HEK293 (cell line): ENCODE data around the gene TNNI3.
A peak's percentile ranks its signal among the peaks of the same experiment; 100 is the strongest.

Source experiments
- ATF2 ChIP-seq: fragments of 450-650 bp; formaldehyde crosslinking; IDR thresholded peaks from 2 replicates; pipeline ENCODE4 v1.5.1; 2016; ENCODE audit warnings: missing biosample characterization, missing genetic modification characterization, low read depth
- BCL11B ChIP-seq: fragments of 450-650 bp; formaldehyde crosslinking; IDR thresholded peaks from 2 replicates; pipeline ENCODE4 v1.5.1; 2016; ENCODE audit warnings: low read depth, missing biosample characterization, missing genetic modification characterization
- GLIS1 ChIP-seq: fragments of 450-650 bp; formaldehyde crosslinking; IDR thresholded peaks from 2 replicates; pipeline ENCODE4 v1.5.1; 2016; ENCODE audit warnings: missing biosample characterization, missing genetic modification characterization
- GLIS2 ChIP-seq: fragments of 450-650 bp; formaldehyde crosslinking; IDR thresholded peaks from 2 replicates; pipeline ENCODE4 v1.5.1; 2016; ENCODE audit warnings: missing biosample characterization, missing genetic modification characterization
- PATZ1 ChIP-seq: fragments of 450-650 bp; formaldehyde crosslinking; IDR thresholded peaks from 2 replicates; pipeline ENCODE4 v1.5.1; 2016; ENCODE audit warnings: missing biosample characterization, missing genetic modification characterization
- TCF7L2 ChIP-seq: IDR thresholded peaks from 2 replicates; pipeline ENCODE4 v1.6.1; 2011; ENCODE audit warnings: low read depth, mild to moderate bottlenecking, inconsistent platforms, low read length, moderate library complexity, borderline replicate concordance
- YY2 ChIP-seq: fragments of 450-650 bp; formaldehyde crosslinking; IDR thresholded peaks from 2 replicates; pipeline ENCODE4 v1.5.1; 2016; ENCODE audit warnings: missing biosample characterization, missing genetic modification characterization
- ZBTB7A ChIP-seq: fragments of 450-650 bp; formaldehyde crosslinking; IDR thresholded peaks from 2 replicates; pipeline ENCODE4 v1.5.1; 2016; ENCODE audit warnings: low read depth, missing biosample characterization, missing genetic modification characterization
- ZFP3 ChIP-seq: fragments of 450-650 bp; formaldehyde crosslinking; IDR thresholded peaks from 2 replicates; pipeline ENCODE4 v1.5.1; 2016; ENCODE audit warnings: low read depth, missing biosample characterization, missing genetic modification characterization
- ZNF324 ChIP-seq: fragments of 450-650 bp; formaldehyde crosslinking; IDR thresholded peaks from 2 replicates; pipeline ENCODE4 v1.5.1; 2016; ENCODE audit warnings: missing biosample characterization, missing genetic modification characterization
- ZNF362 ChIP-seq: fragments of 450-650 bp; formaldehyde crosslinking; IDR thresholded peaks from 2 replicates; pipeline ENCODE4 v1.5.1; 2016; ENCODE audit warnings: missing biosample characterization, missing genetic modification characterization
- ZNF394 ChIP-seq: fragments of 450-650 bp; formaldehyde crosslinking; IDR thresholded peaks from 2 replicates; pipeline ENCODE4 v1.5.1; 2016; ENCODE audit warnings: missing biosample characterization, missing genetic modification characterization, mild to moderate bottlenecking, moderate library complexity, borderline replicate concordance
- ZNF549 ChIP-seq: fragments of 450-650 bp; IDR thresholded peaks from 2 replicates; pipeline ENCODE4 v1.5.1; 2018; ENCODE audit warnings: missing biosample characterization, missing genetic modification characterization, mild to moderate bottlenecking, inconsistent platforms, moderate library complexity
- ZNF561 ChIP-seq: fragments of 450-650 bp; IDR thresholded peaks from 2 replicates; pipeline ENCODE4 v1.5.1; 2018; ENCODE audit warnings: missing biosample characterization, missing genetic modification characterization, borderline replicate concordance
- ZNF571 ChIP-seq: fragments of 450-650 bp; formaldehyde crosslinking; IDR thresholded peaks from 2 replicates; pipeline ENCODE4 v1.5.0; 2017; ENCODE audit warnings: missing biosample characterization, missing genetic modification characterization
- ZNF623 ChIP-seq: fragments of 450-650 bp; formaldehyde crosslinking; IDR thresholded peaks from 2 replicates; pipeline ENCODE4 v1.5.1; 2016; ENCODE audit warnings: missing biosample characterization, missing genetic modification characterization
- ZNF777 ChIP-seq: fragments of 450-650 bp; formaldehyde crosslinking; IDR thresholded peaks from 2 replicates; pipeline ENCODE4 v1.5.1; 2017; ENCODE audit warnings: missing biosample characterization, missing genetic modification characterization, borderline replicate concordance
- ZSCAN30 ChIP-seq: fragments of 450-650 bp; IDR thresholded peaks from 2 replicates; pipeline ENCODE4 v1.5.1; 2018; ENCODE audit warnings: missing biosample characterization, mild to moderate bottlenecking, missing genetic modification characterization, moderate library complexity
- TF ChIP-seq, protein P1 (sequence below): fragments of 450-650 bp; IDR thresholded peaks from 2 replicates; pipeline ENCODE4 v1.5.1; 2018; ENCODE audit warnings: missing biosample characterization, mild to moderate bottlenecking, missing genetic modification characterization
- TF ChIP-seq, protein P2 (sequence below): fragments of 450-650 bp; formaldehyde crosslinking; IDR thresholded peaks from 2 replicates; pipeline ENCODE4; 2016; ENCODE audit warnings: missing biosample characterization, missing genetic modification characterization
- TF ChIP-seq, protein P3 (sequence below): fragments of 450-650 bp; formaldehyde crosslinking; IDR thresholded peaks from 2 replicates; pipeline ENCODE4 v1.5.1; 2016; ENCODE audit warnings: missing biosample characterization, missing genetic modification characterization
- TF ChIP-seq, protein P4 (sequence below): fragments of 450-650 bp; formaldehyde crosslinking; IDR thresholded peaks from 2 replicates; pipeline ENCODE4 v1.5.0; 2017; ENCODE audit warnings: missing biosample characterization, missing genetic modification characterization, borderline replicate concordance
- TF ChIP-seq, protein P5 (sequence below): fragments of 450-650 bp; formaldehyde crosslinking; IDR thresholded peaks from 2 replicates; pipeline ENCODE4 v1.5.1; 2017; ENCODE audit warnings: missing biosample characterization, missing genetic modification characterization

Gene TNNI3

DNA sequence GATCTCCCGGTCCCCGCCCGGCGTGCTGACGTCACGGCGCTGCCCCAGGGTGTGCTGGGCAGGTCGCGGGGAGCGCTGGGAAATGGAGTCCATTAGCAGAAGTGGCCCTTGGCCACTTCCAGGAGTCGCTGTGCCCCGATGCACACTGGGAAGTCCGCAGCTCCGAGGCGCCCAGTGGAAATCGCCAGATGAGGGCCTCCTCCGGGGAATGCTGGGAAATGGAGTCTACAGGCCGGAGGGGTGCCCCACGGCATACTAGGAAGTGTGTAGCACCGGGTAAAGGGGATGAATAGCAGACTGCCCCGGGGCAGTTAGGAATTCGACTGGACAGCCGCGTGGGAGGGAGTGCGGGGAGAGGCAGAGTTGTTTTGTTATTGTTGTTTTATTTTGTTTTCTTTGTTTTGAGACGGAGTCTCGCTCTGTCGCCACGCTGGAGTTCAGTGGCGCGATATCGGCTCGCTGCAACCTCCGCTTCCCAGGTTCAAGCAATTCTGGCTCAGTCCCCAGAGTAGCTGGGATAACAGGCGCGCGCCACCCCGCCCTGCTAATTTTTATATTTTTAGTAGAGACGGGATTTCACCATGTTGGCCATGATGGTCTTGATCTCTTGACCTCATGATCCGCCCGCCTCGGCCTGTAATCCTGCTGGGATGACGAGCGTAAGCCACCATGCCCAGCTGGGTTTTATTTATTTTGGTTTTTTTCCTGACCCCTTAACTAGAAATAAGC lies 39.7 kb downstream of the TNNI3 start (continued):
- no peak for TF ChIP-seq TCF7L2
- TF ChIP-seq ZNF777 (tag by site-specific recombination), result no peak
- peak; percentile 84; the same call in 1 of the 2 replicates for TF ChIP-seq ZNF394 (tag by site-specific recombination)
- TF ChIP-seq ZBTB7A (tag by site-specific recombination), result no peak
- no peak; the same call in 1 of the 2 replicates for TF ChIP-seq ZNF324 (tag by site-specific recombination)
- peak; percentile 61 for TF ChIP-seq YY2 (tag by site-specific recombination)
- no peak for TF ChIP-seq ZNF362 (tag by site-specific recombination)
- TF ChIP-seq, protein P1, sequence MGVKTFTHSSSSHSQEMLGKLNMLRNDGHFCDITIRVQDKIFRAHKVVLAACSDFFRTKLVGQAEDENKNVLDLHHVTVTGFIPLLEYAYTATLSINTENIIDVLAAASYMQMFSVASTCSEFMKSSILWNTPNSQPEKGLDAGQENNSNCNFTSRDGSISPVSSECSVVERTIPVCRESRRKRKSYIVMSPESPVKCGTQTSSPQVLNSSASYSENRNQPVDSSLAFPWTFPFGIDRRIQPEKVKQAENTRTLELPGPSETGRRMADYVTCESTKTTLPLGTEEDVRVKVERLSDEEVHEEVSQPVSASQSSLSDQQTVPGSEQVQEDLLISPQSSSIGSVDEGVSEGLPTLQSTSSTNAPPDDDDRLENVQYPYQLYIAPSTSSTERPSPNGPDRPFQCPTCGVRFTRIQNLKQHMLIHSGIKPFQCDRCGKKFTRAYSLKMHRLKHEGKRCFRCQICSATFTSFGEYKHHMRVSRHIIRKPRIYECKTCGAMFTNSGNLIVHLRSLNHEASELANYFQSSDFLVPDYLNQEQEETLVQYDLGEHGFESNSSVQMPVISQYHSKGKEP, result no peak
- TF ChIP-seq ZNF623 (tag by site-specific recombination), result no peak
- TF ChIP-seq ZNF571 (tag by site-specific recombination), result no peak
- no peak for TF ChIP-seq ZFP3
- TF ChIP-seq BCL11B, result peak; percentile 77
- TF ChIP-seq, protein P2, sequence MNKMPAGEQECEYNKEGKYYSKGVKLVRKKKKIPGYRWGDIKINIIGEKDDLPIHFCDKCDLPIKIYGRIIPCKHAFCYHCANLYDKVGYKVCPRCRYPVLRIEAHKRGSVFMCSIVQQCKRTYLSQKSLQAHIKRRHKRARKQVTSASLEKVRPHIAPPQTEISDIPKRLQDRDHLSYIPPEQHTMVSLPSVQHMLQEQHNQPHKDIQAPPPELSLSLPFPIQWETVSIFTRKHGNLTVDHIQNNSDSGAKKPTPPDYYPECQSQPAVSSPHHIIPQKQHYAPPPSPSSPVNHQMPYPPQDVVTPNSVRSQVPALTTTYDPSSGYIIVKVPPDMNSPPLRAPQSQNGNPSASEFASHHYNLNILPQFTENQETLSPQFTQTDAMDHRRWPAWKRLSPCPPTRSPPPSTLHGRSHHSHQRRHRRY (tag by site-specific recombination), result no peak
- no peak for TF ChIP-seq ZNF549 (tag by site-specific recombination)
- TF ChIP-seq, protein P3, sequence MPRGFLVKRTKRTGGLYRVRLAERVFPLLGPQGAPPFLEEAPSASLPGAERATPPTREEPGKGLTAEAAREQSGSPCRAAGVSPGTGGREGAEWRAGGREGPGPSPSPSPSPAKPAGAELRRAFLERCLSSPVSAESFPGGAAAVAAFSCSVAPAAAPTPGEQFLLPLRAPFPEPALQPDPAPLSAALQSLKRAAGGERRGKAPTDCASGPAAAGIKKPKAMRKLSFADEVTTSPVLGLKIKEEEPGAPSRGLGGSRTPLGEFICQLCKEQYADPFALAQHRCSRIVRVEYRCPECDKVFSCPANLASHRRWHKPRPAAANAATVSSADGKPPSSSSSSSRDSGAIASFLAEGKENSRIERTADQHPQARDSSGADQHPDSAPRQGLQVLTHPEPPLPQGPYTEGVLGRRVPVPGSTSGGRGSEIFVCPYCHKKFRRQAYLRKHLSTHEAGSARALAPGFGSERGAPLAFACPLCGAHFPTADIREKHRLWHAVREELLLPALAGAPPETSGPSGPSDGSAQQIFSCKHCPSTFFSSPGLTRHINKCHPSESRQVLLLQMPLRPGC, result 0 out of 2 replicates have a peak, but pooled peaks have one; percentile 30
- TF ChIP-seq ATF2 (tag by site-specific recombination), result peak; percentile 41; the same call in 1 of the 2 replicates
- TF ChIP-seq ZSCAN30 (tag by site-specific recombination), result no peak
- TF ChIP-seq, protein P4, sequence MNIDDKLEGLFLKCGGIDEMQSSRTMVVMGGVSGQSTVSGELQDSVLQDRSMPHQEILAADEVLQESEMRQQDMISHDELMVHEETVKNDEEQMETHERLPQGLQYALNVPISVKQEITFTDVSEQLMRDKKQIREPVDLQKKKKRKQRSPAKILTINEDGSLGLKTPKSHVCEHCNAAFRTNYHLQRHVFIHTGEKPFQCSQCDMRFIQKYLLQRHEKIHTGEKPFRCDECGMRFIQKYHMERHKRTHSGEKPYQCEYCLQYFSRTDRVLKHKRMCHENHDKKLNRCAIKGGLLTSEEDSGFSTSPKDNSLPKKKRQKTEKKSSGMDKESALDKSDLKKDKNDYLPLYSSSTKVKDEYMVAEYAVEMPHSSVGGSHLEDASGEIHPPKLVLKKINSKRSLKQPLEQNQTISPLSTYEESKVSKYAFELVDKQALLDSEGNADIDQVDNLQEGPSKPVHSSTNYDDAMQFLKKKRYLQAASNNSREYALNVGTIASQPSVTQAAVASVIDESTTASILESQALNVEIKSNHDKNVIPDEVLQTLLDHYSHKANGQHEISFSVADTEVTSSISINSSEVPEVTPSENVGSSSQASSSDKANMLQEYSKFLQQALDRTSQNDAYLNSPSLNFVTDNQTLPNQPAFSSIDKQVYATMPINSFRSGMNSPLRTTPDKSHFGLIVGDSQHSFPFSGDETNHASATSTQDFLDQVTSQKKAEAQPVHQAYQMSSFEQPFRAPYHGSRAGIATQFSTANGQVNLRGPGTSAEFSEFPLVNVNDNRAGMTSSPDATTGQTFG (tag by site-specific recombination), result no peak
- peak; percentile 74 for TF ChIP-seq GLIS1
- peak; percentile 94 for TF ChIP-seq GLIS2 (tag by site-specific recombination)
- peak; percentile 68; the same call in 1 of the 2 replicates for TF ChIP-seq ZNF561 (tag by site-specific recombination)
- peak; percentile 59 for TF ChIP-seq PATZ1 (tag by site-specific recombination)
- TF ChIP-seq, protein P5, sequence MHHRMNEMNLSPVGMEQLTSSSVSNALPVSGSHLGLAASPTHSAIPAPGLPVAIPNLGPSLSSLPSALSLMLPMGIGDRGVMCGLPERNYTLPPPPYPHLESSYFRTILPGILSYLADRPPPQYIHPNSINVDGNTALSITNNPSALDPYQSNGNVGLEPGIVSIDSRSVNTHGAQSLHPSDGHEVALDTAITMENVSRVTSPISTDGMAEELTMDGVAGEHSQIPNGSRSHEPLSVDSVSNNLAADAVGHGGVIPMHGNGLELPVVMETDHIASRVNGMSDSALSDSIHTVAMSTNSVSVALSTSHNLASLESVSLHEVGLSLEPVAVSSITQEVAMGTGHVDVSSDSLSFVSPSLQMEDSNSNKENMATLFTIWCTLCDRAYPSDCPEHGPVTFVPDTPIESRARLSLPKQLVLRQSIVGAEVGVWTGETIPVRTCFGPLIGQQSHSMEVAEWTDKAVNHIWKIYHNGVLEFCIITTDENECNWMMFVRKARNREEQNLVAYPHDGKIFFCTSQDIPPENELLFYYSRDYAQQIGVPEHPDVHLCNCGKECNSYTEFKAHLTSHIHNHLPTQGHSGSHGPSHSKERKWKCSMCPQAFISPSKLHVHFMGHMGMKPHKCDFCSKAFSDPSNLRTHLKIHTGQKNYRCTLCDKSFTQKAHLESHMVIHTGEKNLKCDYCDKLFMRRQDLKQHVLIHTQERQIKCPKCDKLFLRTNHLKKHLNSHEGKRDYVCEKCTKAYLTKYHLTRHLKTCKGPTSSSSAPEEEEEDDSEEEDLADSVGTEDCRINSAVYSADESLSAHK, result peak; percentile 57; the same call in 1 of the 2 replicates
